IPS-18a (cell line): Measurements from ENCODE around the gene HTRA3.

Experiments
- H3K27ac ChIP-seq: one replicate; pipeline ENCODE4 v1.5.1; 2013; ENCODE audit warnings: low read length
- H3K27me3 ChIP-seq: one replicate; pipeline ENCODE4 v1.6.1; 2013; ENCODE audit warnings: mild to moderate bottlenecking, low read length; ENCODE audit not compliant: control insufficient read depth, insufficient read depth
- H3K36me3 ChIP-seq: one replicate; pipeline ENCODE4 v1.6.1; 2013; ENCODE audit warnings: low read depth, low read length; ENCODE audit not compliant: control insufficient read depth
- H3K4me1 ChIP-seq: one replicate; pipeline ENCODE4 v1.6.1; 2013; ENCODE audit warnings: low read depth, low read length; ENCODE audit not compliant: control insufficient read depth
- H3K4me3 ChIP-seq: one replicate; pipeline ENCODE4 v1.5.1; 2013; ENCODE audit warnings: low read length
- H3K9ac ChIP-seq: one replicate; pipeline ENCODE4 v1.6.1; 2013; ENCODE audit warnings: mild to moderate bottlenecking, low read length, moderate library complexity
- H3K9me3 ChIP-seq: one replicate; pipeline ENCODE4 v1.6.1; 2013; ENCODE audit warnings: low read depth, low read length; ENCODE audit not compliant: control insufficient read depth

HTRA3 gene

GRCh38 chr4:8323947-8324555, 54.5 kb downstream of the HTRA3 start:
- H3K27ac ChIP-seq = no peak overlapping the region
- H3K9ac ChIP-seq = no peak overlapping the region
- H3K36me3 ChIP-seq = no peaks in the 10 kb centered on the region
- no peaks in the 10 kb centered on the region for H3K4me1 ChIP-seq
- H3K9me3 ChIP-seq = peaks cover 3% of the 10 kb centered on the region
- H3K4me3 ChIP-seq = no peak overlapping the region
- no peaks in the 10 kb centered on the region for H3K27me3 ChIP-seq

- Histone ChIP-seq H3K9me3 (peaks cover 3% of the 10 kb centered on the region), H3K36me3 (no peaks in the 10 kb centered on the region), H3K9ac (no peak overlapping the region), H3K4me3 (no peak overlapping the region), H3K27me3 (no peaks in the 10 kb centered on the region), H3K27ac (no peak overlapping the region), H3K4me1 (no peaks in the 10 kb centered on the region)
These were observed 55.2 kb downstream of the HTRA3 start for GRCh38 chr4:8324640-8325239.

- Histone ChIP-seq H3K4me3 (no peak overlapping the region), H3K27me3 (no peaks in the 10 kb centered on the region), H3K9ac (no peak overlapping the region), H3K9me3 (peaks cover 3% of the 10 kb centered on the region), H3K27ac (no peak overlapping the region), H3K4me1 (no peaks in the 10 kb centered on the region), H3K36me3 (no peaks in the 10 kb centered on the region)
These were observed 55.9 kb downstream of the HTRA3 start for GRCh38 chr4:8325291-8325973.

GRCh38 chr4:8326206-8326605, 56.7 kb downstream of the HTRA3 start:
- H3K4me3 ChIP-seq = no peak overlapping the region
- no peaks in the 10 kb centered on the region for H3K27me3 ChIP-seq
- peaks cover 3% of the 10 kb centered on the region for H3K9me3 ChIP-seq
- H3K36me3 ChIP-seq = no peaks in the 10 kb centered on the region
- H3K4me1 ChIP-seq = no peaks in the 10 kb centered on the region
- H3K9ac ChIP-seq = no peak overlapping the region
- H3K27ac ChIP-seq = no peak overlapping the region

- Histone ChIP-seq H3K4me3 (no peak overlapping the region), H3K27ac (no peak overlapping the region), H3K9me3 (peaks cover 3% of the 10 kb centered on the region), H3K4me1 (no peaks in the 10 kb centered on the region), H3K9ac (no peak overlapping the region), H3K36me3 (no peaks in the 10 kb centered on the region), H3K27me3 (no peaks in the 10 kb centered on the region)
These were observed 58.9 kb downstream of the HTRA3 start for GRCh38 chr4:8328456-8328855.

- no peak overlapping the region for H3K4me3 ChIP-seq
- H3K27ac ChIP-seq = no peak overlapping the region
- H3K9me3 ChIP-seq = peaks cover 3% of the 10 kb centered on the region
- H3K36me3 ChIP-seq = no peaks in the 10 kb centered on the region
- no peaks in the 10 kb centered on the region for H3K4me1 ChIP-seq
- H3K9ac ChIP-seq = no peak overlapping the region
- no peaks in the 10 kb centered on the region for H3K27me3 ChIP-seq
These were observed 59.5 kb downstream of the HTRA3 start for GRCh38 chr4:8328866-8329559.

- Histone ChIP-seq H3K4me1 (no peaks in the 10 kb centered on the region), H3K27me3 (no peaks in the 10 kb centered on the region), H3K36me3 (no peaks in the 10 kb centered on the region), H3K27ac (no peak overlapping the region), H3K9me3 (peaks cover 3% of the 10 kb centered on the region), H3K4me3 (no peak overlapping the region), H3K9ac (no peak overlapping the region)
These were observed 60.0 kb downstream of the HTRA3 start for GRCh38 chr4:8329560-8329858.

- Histone ChIP-seq H3K36me3 (no peaks in the 10 kb centered on the region), H3K9ac (no peak overlapping the region), H3K27me3 (no peaks in the 10 kb centered on the region), H3K4me3 (no peak overlapping the region), H3K27ac (no peak overlapping the region), H3K9me3 (peaks cover 3% of the 10 kb centered on the region), H3K4me1 (no peaks in the 10 kb centered on the region)
These were observed 60.6 kb downstream of the HTRA3 start for GRCh38 chr4:8329859-8330761.

GRCh38 chr4:8330821-8331574, 61.4 kb downstream of the HTRA3 start:
- Histone ChIP-seq H3K27ac (no peak overlapping the region), H3K9ac (no peak overlapping the region), H3K4me3 (no peak overlapping the region), H3K9me3 (peaks cover 3% of the 10 kb centered on the region), H3K36me3 (no peaks in the 10 kb centered on the region), H3K4me1 (no peaks in the 10 kb centered on the region), H3K27me3 (no peaks in the 10 kb centered on the region)

GRCh38 chr4:8331575-8331955, 62.0 kb downstream of the HTRA3 start:
- Histone ChIP-seq H3K9me3 (peaks cover 3% of the 10 kb centered on the region), H3K4me1 (no peaks in the 10 kb centered on the region), H3K36me3 (no peaks in the 10 kb centered on the region), H3K9ac (no peak overlapping the region), H3K4me3 (no peak overlapping the region), H3K27me3 (no peaks in the 10 kb centered on the region), H3K27ac (no peak overlapping the region)
